GM23248 (cell line): ENCODE measurements around the gene PRUNE2.

ENCODE experiments used
- EZH2 ChIP-seq: fragments of 200-600 bp; sonication (generic); IDR thresholded peaks from 2 replicates; pipeline ENCODE4 v1.6.1; 2018; ENCODE audit warnings: antibody characterized with exemption, mild to moderate bottlenecking; ENCODE audit not compliant: insufficient read depth, poor library complexity, severe bottlenecking
- EZH2phosphoT487 ChIP-seq: fragments of 200-600 bp; sonication (generic); IDR thresholded peaks from 2 replicates; pipeline ENCODE4 v1.6.1; 2018; ENCODE audit warnings: antibody characterized with exemption, moderate library complexity, mild to moderate bottlenecking, low read depth; ENCODE audit not compliant: insufficient read depth

GRCh38 chr9:76620996-76621395 lies 284.9 kb downstream of the PRUNE2 start:
- TF ChIP-seq EZH2, result no peak
- no peak for TF ChIP-seq EZH2phosphoT487
